Mesothelial cell of epicardium (in vitro differentiated cells): ENCODE measurements around the gene BSND. TPM values are rescaled to one million over a fixed set of nuclear protein-coding genes. Genes with fewer than 3 reads are reported as not detected.

ENCODE experiments used
- DNase-seq, 2 experiments: peaks; one replicate each; pipeline ENCODE4 v3.0.0; 2021; ENCODE audit warnings: low spot score in 2 of 2; ENCODE audit not compliant: unreplicated experiment in 2 of 2
- H3K27ac Mint-ChIP-seq: 2 replicates; pipeline ENCODE4 v1.8.0; 2021; ENCODE audit warnings: mixed read lengths
- H3K27me3 Mint-ChIP-seq: 2 replicates; pipeline ENCODE4 v1.8.0; 2021; ENCODE audit warnings: low read depth, mixed read lengths
- H3K36me3 Mint-ChIP-seq: 2 replicates; pipeline ENCODE4 v1.8.0; 2021; ENCODE audit warnings: mixed read lengths
- H3K4me1 Mint-ChIP-seq: 2 replicates; pipeline ENCODE4 v1.8.0; 2021; ENCODE audit warnings: mixed read lengths
- H3K4me3 Mint-ChIP-seq: 2 replicates; pipeline ENCODE4 v1.8.0; 2021; ENCODE audit warnings: mild to moderate bottlenecking, moderate library complexity, mixed read lengths
- H3K9me3 Mint-ChIP-seq: 2 replicates; pipeline ENCODE4 v1.8.0; 2021; ENCODE audit warnings: mixed read lengths
- CTCF ChIP-seq: fragments of 200-600 bp; sonication (generic); IDR thresholded peaks from one replicate; pipeline ENCODE4 v1.5.0; 2021; ENCODE audit warnings: antibody characterized with exemption; ENCODE audit not compliant: unreplicated experiment
- total RNA-seq: library from RNA; stranded (reverse); gene quantifications from 3 replicates; pipeline ENCODE4 v1.2.1, GENCODE V29; 2021

The BSND gene
- total RNA-seq, 1 donor from 2014 or later, result 0.09 TPM

DNA sequence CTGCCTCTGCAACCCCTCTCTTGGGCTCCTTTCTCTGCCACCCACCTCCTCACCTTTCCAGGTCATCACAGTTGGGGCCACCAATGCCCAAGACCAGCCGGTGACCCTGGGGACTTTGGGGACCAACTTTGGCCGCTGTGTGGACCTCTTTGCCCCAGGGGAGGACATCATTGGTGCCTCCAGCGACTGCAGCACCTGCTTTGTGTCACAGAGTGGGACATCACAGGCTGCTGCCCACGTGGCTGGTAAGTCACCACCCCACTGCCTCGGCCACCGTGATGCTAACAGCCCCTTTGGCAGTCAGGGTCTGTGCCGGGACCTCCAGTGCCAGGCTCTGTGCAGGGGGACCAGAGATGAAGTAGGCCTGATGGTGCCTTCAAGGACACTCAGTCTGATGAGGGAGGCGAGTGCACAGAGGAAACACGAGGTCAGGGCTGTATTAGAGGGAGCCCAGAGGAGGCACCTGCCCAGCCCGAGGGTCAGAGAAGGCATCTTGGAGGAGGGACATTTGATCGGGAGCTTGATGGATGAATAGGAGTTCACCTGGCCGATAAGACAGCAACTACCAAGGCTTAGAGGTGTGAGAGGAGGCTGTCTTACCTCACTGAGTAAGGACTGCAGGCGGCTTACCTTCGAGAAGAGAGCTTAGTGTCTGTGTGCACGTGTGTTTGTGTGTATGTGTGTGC is 58.7 kb downstream of the BSND start:
- Mint-ChIP-seq H3K4me1 (no peaks in the 10 kb centered on the region), H3K27me3 (no peaks in the 10 kb centered on the region), H3K27ac (no peak overlapping the region), H3K9me3 (no peaks in the 10 kb centered on the region), H3K36me3 (no peaks in the 10 kb centered on the region), H3K4me3 (no peak overlapping the region)
- DNase-seq, result no peak
- no peak for TF ChIP-seq CTCF

DNA sequence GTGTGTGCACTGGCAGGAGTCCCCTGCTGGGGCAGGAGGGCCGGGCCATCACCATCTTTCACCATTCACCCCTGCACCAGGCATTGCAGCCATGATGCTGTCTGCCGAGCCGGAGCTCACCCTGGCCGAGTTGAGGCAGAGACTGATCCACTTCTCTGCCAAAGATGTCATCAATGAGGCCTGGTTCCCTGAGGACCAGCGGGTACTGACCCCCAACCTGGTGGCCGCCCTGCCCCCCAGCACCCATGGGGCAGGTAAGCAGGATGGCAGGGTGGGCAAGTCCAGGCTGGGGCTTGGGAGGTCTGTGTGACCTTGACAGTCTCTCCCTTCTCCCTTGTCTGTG is 59.2 kb downstream of the BSND start:
- no peak for TF ChIP-seq CTCF
- Mint-ChIP-seq H3K4me3 (no peak overlapping the region), H3K36me3 (no peaks in the 10 kb centered on the region), H3K4me1 (no peaks in the 10 kb centered on the region), H3K27me3 (no peaks in the 10 kb centered on the region), H3K9me3 (no peaks in the 10 kb centered on the region), H3K27ac (no peak overlapping the region)
- no peak for DNase-seq

DNA sequence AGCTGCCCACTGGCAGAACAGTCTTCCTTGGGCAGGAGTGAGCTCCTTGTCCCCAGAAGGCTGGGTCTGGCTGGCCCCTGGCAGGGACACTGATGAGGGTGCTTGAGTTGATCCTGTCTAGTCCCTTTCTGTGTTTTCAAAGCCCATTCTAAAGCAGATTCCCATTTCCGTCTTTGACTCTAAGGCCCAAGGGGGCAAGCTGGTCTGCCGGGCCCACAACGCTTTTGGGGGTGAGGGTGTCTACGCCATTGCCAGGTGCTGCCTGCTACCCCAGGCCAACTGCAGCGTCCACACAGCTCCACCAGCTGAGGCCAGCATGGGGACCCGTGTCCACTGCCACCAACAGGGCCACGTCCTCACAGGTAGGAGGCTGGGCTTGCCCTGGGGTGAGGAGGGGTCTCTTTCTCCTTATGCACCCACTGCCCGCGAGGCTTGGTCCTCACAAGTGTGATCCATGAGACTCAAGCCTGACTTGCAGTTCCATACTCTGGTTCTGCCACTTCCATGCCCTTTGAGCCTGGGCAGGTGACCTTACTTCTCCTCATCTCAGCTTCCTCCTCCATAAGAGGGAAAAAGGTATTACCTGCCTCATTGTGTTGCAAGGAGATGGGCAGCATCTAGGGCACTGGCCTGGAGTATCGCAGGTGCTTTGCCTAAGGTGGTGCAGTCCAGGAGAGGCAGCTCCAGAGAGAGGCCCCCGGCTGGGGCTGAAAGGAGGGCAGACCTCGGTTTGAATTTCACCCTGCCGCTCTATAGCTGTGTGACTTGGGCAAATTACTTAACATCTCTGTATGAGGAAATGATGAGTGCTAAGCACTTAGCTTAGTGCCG is 60.8 kb downstream of the BSND start:
- Mint-ChIP-seq H3K36me3 (no peaks in the 10 kb centered on the region), H3K4me3 (no peak overlapping the region), H3K4me1 (no peaks in the 10 kb centered on the region), H3K27ac (no peak overlapping the region), H3K9me3 (no peaks in the 10 kb centered on the region), H3K27me3 (no peaks in the 10 kb centered on the region)
- no peak for TF ChIP-seq CTCF
- no peak for DNase-seq

- TF ChIP-seq CTCF, result no peak
- Mint-ChIP-seq H3K27ac (no peak overlapping the region), H3K27me3 (no peaks in the 10 kb centered on the region), H3K36me3 (no peaks in the 10 kb centered on the region), H3K4me3 (no peak overlapping the region), H3K9me3 (no peaks in the 10 kb centered on the region), H3K4me1 (peaks cover 5% of the 10 kb centered on the region)
- DNase-seq, result no peak
These were observed 61.6 kb downstream of the BSND start for GRCh38 chr1:55060133-55060999.

DNA sequence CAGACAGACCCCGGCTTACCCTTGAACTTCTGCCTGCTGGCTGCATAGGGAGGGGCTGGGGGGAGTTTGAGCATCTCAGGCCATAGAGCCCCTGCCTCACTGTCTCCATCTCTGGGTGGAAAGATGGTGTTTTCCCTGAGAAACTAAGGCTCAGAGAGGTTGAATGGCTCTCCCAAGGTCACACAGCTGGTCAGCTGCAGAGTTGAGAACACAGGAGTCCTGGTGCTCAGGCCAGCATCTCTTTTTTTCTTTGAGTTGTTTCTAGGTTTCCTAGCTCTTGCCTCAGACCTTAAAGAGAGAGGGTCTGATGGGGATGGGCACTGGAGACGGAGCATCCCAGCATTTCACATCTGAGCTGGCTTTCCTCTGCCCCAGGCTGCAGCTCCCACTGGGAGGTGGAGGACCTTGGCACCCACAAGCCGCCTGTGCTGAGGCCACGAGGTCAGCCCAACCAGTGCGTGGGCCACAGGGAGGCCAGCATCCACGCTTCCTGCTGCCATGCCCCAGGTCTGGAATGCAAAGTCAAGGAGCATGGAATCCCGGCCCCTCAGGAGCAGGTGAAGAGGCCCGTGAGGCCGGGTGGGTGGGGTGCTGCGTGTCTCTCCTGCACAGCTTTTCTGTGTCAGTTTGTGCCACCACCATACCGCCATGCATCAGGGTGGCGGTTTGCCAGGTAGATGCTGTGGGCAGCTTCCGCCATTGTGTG is 62.4 kb downstream of the BSND start:
- no peak for DNase-seq
- Mint-ChIP-seq H3K4me1 (peaks cover 5% of the 10 kb centered on the region), H3K4me3 (no peak overlapping the region), H3K27me3 (no peaks in the 10 kb centered on the region), H3K9me3 (no peaks in the 10 kb centered on the region), H3K27ac (no peak overlapping the region), H3K36me3 (no peaks in the 10 kb centered on the region)
- TF ChIP-seq CTCF, result no peak
